Measurements from ENCODE around the gene CSMD2. TPM values are rescaled to one million over a fixed set of nuclear protein-coding genes. Genes with fewer than 3 reads are reported as not detected.

CSMD2 gene
- polyA plus RNA-seq, 4 donors: under 0.01 to 0.54 (median 0.09) TPM

DNA sequence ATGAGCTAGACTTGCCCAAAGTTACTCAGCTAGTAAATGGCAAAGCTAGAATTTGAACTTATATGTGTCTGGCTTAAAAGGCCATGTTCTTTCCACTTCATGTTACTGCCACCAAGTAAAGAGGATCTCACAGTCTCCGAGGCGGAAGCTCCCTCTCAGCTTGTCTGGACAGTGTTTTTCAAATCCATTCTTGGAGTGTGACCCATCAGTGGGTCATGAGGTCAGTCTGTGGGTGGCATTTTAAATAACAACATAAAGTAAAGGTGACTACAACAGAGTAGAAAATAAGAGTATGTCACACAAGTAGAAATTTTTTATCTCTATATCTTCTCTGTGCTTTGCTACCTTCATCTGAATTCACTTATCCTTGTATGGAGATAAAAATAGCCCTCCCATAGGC is 304.4 kb downstream of the CSMD2 start:
- DNase-seq (no peak), FAIRE-seq (no peak)
- Histone ChIP-seq H3K27me3 (ENCODE audit: control insufficient read depth in 3 of 3, insufficient read depth in 3 of 3, low read length in 3 of 3) (peaks cover 0 to 2% (median 0%) of the 10 kb centered on the region in 3 donors), H3K4me1 (ENCODE audit: control insufficient read depth in 3 of 3, insufficient read depth in 2 of 3, low read depth in 1 of 3, low read length in 2 of 3) (no peaks in the 10 kb centered on the region), H3K9me3 (ENCODE audit: control insufficient read depth in 2 of 2, insufficient read depth in 1 of 2, low read depth in 1 of 2, low read length in 1 of 2) (no peaks in the 10 kb centered on the region), H3K4me3 (ENCODE audit: low read depth in 1 of 3, low read length in 3 of 3) (no peak overlapping the region), H3K27ac (ENCODE audit: low read depth in 1 of 3, low read length in 2 of 3) (no peak overlapping the region), H3K36me3 (ENCODE audit: control insufficient read depth in 3 of 3, insufficient read depth in 2 of 3, low read depth in 1 of 3, low read length in 3 of 3) (no peaks in the 10 kb centered on the region)
- WGBS, 3 donors: 69 to 77% (median 77%) methylated on average over 2 of the region's 2 CpGs

DNA sequence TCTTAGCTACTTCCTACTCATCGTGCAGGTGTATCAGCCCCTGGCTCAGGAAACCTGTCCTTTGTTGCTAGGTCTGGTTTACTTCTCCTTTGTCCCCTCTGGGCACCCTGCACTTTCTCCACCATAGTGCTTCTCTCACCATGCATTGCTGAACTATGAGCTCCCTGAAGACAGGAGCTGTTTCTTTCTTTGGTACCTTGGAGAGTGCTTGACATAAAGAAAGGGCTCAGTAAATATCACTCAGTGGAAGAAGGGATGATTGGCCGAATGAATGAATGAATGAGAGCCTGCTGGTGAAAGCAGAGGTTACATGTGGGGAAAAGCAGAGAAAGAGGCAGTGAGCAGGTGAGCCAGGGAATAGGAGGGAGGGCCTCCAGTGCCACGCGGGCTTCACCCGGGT is 310.9 kb downstream of the CSMD2 start:
- peaks cover 0 to 3% (median 0%) of the 10 kb centered on the region in 3 donors for H3K27me3 ChIP-seq (ENCODE audit: control insufficient read depth in 3 of 3, insufficient read depth in 3 of 3, low read length in 3 of 3)
- H3K4me3 ChIP-seq (ENCODE audit: low read depth in 1 of 3, low read length in 3 of 3): no peak overlapping the region
- WGBS, 3 donors: 84 to 91% (median 90%) methylated on average over 5 of the region's 5 CpGs
- H3K4me1 ChIP-seq (ENCODE audit: control insufficient read depth in 3 of 3, insufficient read depth in 2 of 3, low read depth in 1 of 3, low read length in 2 of 3): no peaks in the 10 kb centered on the region
- no peak for DNase-seq
- no peak overlapping the region for H3K27ac ChIP-seq (ENCODE audit: low read depth in 1 of 3, low read length in 2 of 3)
- H3K36me3 ChIP-seq (ENCODE audit: control insufficient read depth in 3 of 3, insufficient read depth in 2 of 3, low read depth in 1 of 3, low read length in 3 of 3): no peaks in the 10 kb centered on the region
- H3K9me3 ChIP-seq (ENCODE audit: control insufficient read depth in 2 of 2, insufficient read depth in 1 of 2, low read depth in 1 of 2, low read length in 1 of 2): no peaks in the 10 kb centered on the region
- no peak for FAIRE-seq

DNA sequence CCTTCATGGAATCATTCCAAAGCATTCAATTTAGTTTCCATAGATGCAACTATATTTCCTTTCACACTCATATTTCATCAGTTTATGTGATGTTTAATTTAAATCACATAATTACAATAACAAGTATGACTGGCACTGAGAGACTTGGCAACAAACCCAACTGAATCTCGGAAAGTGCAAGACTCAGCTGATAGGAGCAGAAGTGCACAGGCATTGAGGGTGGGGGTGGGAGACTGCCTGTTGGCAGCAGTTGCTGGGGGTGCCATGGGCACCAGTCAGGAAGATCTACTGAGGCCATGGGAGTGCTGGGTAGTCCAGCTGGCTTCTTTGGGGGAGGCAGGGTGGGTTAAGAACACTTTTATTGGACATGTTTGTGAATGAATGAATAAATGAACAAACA is 311.6 kb downstream of the CSMD2 start:
- H3K27me3 ChIP-seq (ENCODE audit: control insufficient read depth in 3 of 3, insufficient read depth in 3 of 3, low read length in 3 of 3): peaks cover 0 to 3% (median 0%) of the 10 kb centered on the region in 3 donors
- no peaks in the 10 kb centered on the region for H3K4me1 ChIP-seq (ENCODE audit: control insufficient read depth in 3 of 3, insufficient read depth in 2 of 3, low read depth in 1 of 3, low read length in 2 of 3)
- no peaks in the 10 kb centered on the region for H3K36me3 ChIP-seq (ENCODE audit: control insufficient read depth in 3 of 3, insufficient read depth in 2 of 3, low read depth in 1 of 3, low read length in 3 of 3)
- H3K27ac ChIP-seq (ENCODE audit: low read depth in 1 of 3, low read length in 2 of 3): no peak overlapping the region
- FAIRE-seq (no peak), DNase-seq (no peak)
- H3K4me3 ChIP-seq (ENCODE audit: low read depth in 1 of 3, low read length in 3 of 3): no peak overlapping the region
- 28 to 54% (median 32%) methylated on average over 1 of the region's 1 CpG for WGBS, 3 donors
- no peaks in the 10 kb centered on the region for H3K9me3 ChIP-seq (ENCODE audit: control insufficient read depth in 2 of 2, insufficient read depth in 1 of 2, low read depth in 1 of 2, low read length in 1 of 2)

DNA sequence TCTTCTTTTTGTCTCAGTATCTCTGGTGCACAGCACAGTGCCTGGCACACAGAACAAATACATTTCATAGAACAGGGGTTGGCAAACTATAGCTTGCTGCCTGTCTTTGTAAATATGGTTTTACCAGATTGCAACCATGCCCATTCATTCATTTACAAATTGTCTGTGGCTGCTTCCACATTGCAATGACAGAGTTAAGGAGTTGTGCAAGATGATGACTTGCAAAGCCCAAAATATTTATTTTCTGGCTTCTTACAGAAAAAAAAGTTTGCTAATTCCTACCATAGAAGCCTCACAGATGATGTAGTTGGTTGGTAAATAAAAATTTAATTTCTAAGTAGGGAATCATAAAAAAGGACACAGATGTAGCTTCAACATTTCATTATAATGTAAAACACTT is 312.3 kb downstream of the CSMD2 start:
- Histone ChIP-seq H3K4me3 (ENCODE audit: low read depth in 1 of 3, low read length in 3 of 3) (no peak overlapping the region), H3K4me1 (ENCODE audit: control insufficient read depth in 3 of 3, insufficient read depth in 2 of 3, low read depth in 1 of 3, low read length in 2 of 3) (no peaks in the 10 kb centered on the region), H3K9me3 (ENCODE audit: control insufficient read depth in 2 of 2, insufficient read depth in 1 of 2, low read depth in 1 of 2, low read length in 1 of 2) (no peaks in the 10 kb centered on the region), H3K36me3 (ENCODE audit: control insufficient read depth in 3 of 3, insufficient read depth in 2 of 3, low read depth in 1 of 3, low read length in 3 of 3) (no peaks in the 10 kb centered on the region), H3K27ac (ENCODE audit: low read depth in 1 of 3, low read length in 2 of 3) (no peak overlapping the region), H3K27me3 (ENCODE audit: control insufficient read depth in 3 of 3, insufficient read depth in 3 of 3, low read length in 3 of 3) (peaks cover 0 to 3% (median 0%) of the 10 kb centered on the region in 3 donors)
- DNase-seq: no peak
- FAIRE-seq: no peak

DNA sequence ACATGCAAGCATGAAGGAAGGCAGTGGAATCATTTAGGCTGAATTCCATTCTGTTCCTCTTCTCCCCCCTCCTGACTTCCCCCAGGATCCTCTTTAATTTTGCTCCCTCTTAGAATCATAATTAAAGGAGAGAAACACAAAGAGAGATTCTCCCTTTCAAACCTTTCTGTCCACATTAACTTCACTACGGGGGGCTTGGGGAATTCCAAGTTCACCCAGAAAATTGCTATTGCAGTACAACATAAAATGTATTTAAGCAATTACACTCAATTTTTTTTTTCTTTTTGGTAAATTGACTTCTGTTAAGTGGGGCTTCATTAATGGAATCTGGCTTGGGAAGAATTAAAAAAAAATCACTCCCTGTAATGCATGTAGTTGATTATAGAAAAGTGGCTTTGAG is 314.5 kb downstream of the CSMD2 start:
- H3K9me3 ChIP-seq (ENCODE audit: control insufficient read depth in 2 of 2, insufficient read depth in 1 of 2, low read depth in 1 of 2, low read length in 1 of 2): no peaks in the 10 kb centered on the region
- DNase-seq (no peak), FAIRE-seq (no peak)
- peaks cover 0 to 3% (median 0%) of the 10 kb centered on the region in 3 donors for H3K27me3 ChIP-seq (ENCODE audit: control insufficient read depth in 3 of 3, insufficient read depth in 3 of 3, low read length in 3 of 3)
- H3K4me3 ChIP-seq (ENCODE audit: low read depth in 1 of 3, low read length in 3 of 3): no peak overlapping the region
- no peaks in the 10 kb centered on the region for H3K36me3 ChIP-seq (ENCODE audit: control insufficient read depth in 3 of 3, insufficient read depth in 2 of 3, low read depth in 1 of 3, low read length in 3 of 3)
- no peaks in the 10 kb centered on the region for H3K4me1 ChIP-seq (ENCODE audit: control insufficient read depth in 3 of 3, insufficient read depth in 2 of 3, low read depth in 1 of 3, low read length in 2 of 3)
- WGBS, 3 donors: 79 to 81% (median 79%) methylated on average over 1 of the region's 1 CpG
- H3K27ac ChIP-seq (ENCODE audit: low read depth in 1 of 3, low read length in 2 of 3): no peak overlapping the region

DNA sequence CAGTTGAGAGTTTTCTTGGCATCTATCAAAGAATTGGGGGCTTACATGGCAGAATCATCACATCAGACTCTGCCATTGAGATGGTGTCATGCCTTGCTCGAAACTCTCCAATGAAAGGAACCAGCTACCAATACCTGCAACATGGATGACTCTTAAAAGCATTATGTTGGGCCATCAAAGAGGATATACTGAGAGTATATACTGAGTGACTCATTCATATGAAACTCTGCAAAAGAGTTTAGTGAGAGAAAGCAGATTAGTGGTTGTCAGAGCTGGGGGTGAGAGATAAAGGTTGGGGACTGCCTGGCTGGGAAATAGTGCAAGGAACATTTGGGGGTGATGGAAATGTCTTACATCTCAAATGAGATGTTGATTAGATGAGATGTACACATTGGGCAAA is 315.8 kb downstream of the CSMD2 start:
- FAIRE-seq (no peak), DNase-seq (no peak)
- H3K4me1 ChIP-seq (ENCODE audit: control insufficient read depth in 3 of 3, insufficient read depth in 2 of 3, low read depth in 1 of 3, low read length in 2 of 3): no peaks in the 10 kb centered on the region
- H3K9me3 ChIP-seq (ENCODE audit: control insufficient read depth in 2 of 2, insufficient read depth in 1 of 2, low read depth in 1 of 2, low read length in 1 of 2): no peaks in the 10 kb centered on the region
- H3K27ac ChIP-seq (ENCODE audit: low read depth in 1 of 3, low read length in 2 of 3): no peak overlapping the region
- H3K4me3 ChIP-seq (ENCODE audit: low read depth in 1 of 3, low read length in 3 of 3): no peak overlapping the region
- no peaks in the 10 kb centered on the region for H3K36me3 ChIP-seq (ENCODE audit: control insufficient read depth in 3 of 3, insufficient read depth in 2 of 3, low read depth in 1 of 3, low read length in 3 of 3)
- 50 to 82% (median 75%) methylated on average over 1 of the region's 1 CpG for WGBS, 3 donors
- peaks cover 0 to 3% (median 0%) of the 10 kb centered on the region in 3 donors for H3K27me3 ChIP-seq (ENCODE audit: control insufficient read depth in 3 of 3, insufficient read depth in 3 of 3, low read length in 3 of 3)

DNA sequence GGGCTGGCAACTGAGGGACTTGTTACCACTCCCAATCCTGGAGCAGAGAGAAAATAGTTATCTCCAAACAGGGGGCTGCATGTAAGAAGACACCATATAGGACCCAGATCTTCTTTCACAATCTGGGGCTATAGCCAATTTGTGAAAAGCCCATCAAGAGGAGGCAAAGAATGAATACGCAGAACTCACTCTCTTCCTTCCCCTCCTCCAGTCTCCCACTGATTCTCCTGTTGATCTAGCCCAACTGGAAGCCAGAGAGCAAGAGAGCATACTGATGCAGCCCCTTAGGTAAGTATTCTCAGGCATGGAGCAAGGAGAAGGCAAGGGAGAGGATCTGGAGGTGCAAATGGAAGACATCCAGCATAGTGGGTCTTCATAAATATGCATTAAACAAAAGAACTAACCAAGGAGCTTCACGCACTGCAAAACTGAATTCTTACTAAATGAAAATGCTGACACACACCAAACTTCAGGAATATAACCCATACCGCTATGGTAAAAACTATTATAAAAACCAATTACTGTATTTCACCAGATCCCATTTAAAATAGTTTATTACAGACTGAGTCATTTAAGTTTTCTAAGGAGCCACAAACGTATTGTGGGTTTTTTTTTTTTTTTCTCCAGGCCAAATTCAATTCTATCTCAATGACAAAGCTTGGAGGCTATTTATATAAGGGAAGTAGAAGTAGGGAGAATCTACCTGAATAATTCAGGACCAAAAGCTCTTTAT is 316.7 kb downstream of the CSMD2 start:
- 46 to 64% (median 54%) methylated on average over 4 of the region's 4 CpGs for WGBS, 3 donors
- Histone ChIP-seq H3K27ac (ENCODE audit: low read depth in 1 of 3, low read length in 2 of 3) (no peak overlapping the region), H3K4me1 (ENCODE audit: control insufficient read depth in 3 of 3, insufficient read depth in 2 of 3, low read depth in 1 of 3, low read length in 2 of 3) (no peaks in the 10 kb centered on the region), H3K4me3 (ENCODE audit: low read depth in 1 of 3, low read length in 3 of 3) (no peak overlapping the region), H3K36me3 (ENCODE audit: control insufficient read depth in 3 of 3, insufficient read depth in 2 of 3, low read depth in 1 of 3, low read length in 3 of 3) (no peaks in the 10 kb centered on the region), H3K27me3 (ENCODE audit: control insufficient read depth in 3 of 3, insufficient read depth in 3 of 3, low read length in 3 of 3) (peaks cover 0 to 3% (median 0%) of the 10 kb centered on the region in 3 donors), H3K9me3 (ENCODE audit: control insufficient read depth in 2 of 2, insufficient read depth in 1 of 2, low read depth in 1 of 2, low read length in 1 of 2) (no peaks in the 10 kb centered on the region)
- no peak for DNase-seq
- no peak for FAIRE-seq

DNA sequence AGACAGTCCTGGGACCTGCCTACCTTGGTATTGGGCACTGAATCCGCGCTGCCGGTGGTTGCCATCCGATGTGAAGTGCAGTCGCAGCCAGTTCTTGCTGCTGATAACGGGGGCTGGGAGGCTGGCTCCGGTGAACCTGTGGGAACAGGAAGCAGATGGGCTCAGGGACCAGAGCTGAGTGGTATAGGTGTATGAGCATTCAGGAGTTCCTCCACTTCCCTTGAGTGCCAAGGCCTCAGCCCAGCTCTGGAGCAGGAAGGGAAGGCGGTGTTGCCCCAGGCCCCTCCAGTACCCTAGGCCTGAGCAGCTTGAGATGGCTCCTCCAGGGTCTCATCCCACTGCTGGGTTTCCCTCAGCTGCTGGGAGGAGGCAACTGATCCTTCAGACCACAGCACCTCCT is 318.2 kb downstream of the CSMD2 start:
- H3K4me3 ChIP-seq (ENCODE audit: low read depth in 1 of 3, low read length in 3 of 3): no peak overlapping the region
- H3K4me1 ChIP-seq (ENCODE audit: control insufficient read depth in 3 of 3, insufficient read depth in 2 of 3, low read depth in 1 of 3, low read length in 2 of 3): no peaks in the 10 kb centered on the region
- H3K9me3 ChIP-seq (ENCODE audit: control insufficient read depth in 2 of 2, insufficient read depth in 1 of 2, low read depth in 1 of 2, low read length in 1 of 2): no peaks in the 10 kb centered on the region
- no peak for DNase-seq
- no peaks in the 10 kb centered on the region for H3K36me3 ChIP-seq (ENCODE audit: control insufficient read depth in 3 of 3, insufficient read depth in 2 of 3, low read depth in 1 of 3, low read length in 3 of 3)
- H3K27ac ChIP-seq (ENCODE audit: low read depth in 1 of 3, low read length in 2 of 3): no peak overlapping the region
- H3K27me3 ChIP-seq (ENCODE audit: control insufficient read depth in 3 of 3, insufficient read depth in 3 of 3, low read length in 3 of 3): peaks cover 0 to 3% (median 0%) of the 10 kb centered on the region in 3 donors
- 90 to 94% (median 91%) methylated on average over 8 of the region's 8 CpGs for WGBS, 3 donors
- FAIRE-seq: no peak

DNA sequence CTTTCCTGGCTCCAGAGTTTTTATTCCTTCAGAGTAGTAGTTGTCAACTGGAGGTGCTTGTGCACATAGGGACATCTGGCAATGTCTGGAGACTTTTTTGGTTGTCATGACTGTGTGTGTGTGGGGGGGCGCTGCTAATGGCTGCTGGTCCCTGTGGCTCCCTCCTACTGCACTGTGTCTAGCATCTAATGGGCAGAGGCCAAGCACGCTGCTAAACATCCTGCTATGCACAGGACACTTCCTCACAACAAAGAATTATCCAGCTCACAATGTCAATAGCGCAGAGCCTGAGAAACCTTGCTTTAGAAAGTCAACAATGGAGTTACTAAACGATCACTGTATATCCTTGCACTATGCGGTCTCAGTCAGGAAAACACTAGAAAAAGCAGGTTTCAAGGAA is 320.9 kb downstream of the CSMD2 start:
- H3K27me3 ChIP-seq (ENCODE audit: control insufficient read depth in 3 of 3, insufficient read depth in 3 of 3, low read length in 3 of 3): no peaks in the 10 kb centered on the region
- no peak for FAIRE-seq

More for the DNA sequence above, 320.9 kb downstream of the CSMD2 start:
- DNase-seq: no peak
- Histone ChIP-seq H3K9me3 (ENCODE audit: control insufficient read depth in 2 of 2, insufficient read depth in 1 of 2, low read depth in 1 of 2, low read length in 1 of 2) (no peaks in the 10 kb centered on the region), H3K36me3 (ENCODE audit: control insufficient read depth in 3 of 3, insufficient read depth in 2 of 3, low read depth in 1 of 3, low read length in 3 of 3) (no peaks in the 10 kb centered on the region), H3K4me3 (ENCODE audit: low read depth in 1 of 3, low read length in 3 of 3) (no peak overlapping the region), H3K4me1 (ENCODE audit: control insufficient read depth in 3 of 3, insufficient read depth in 2 of 3, low read depth in 1 of 3, low read length in 2 of 3) (no peaks in the 10 kb centered on the region), H3K27ac (ENCODE audit: low read depth in 1 of 3, low read length in 2 of 3) (no peak overlapping the region)
- WGBS, 3 donors: 67 to 85% (median 82%) methylated on average over 5 of the region's 5 CpGs
